ENCODE results near the gene PSMD8.
A peak's percentile ranks its signal among the peaks of the same experiment; 100 is the strongest.
"Not testable (repeated sequence)": the region's sequence is repeated elsewhere in the genome, so short reads cannot be mapped to it uniquely, and the experiment has no call there.

PSMD8 gene

DNA sequence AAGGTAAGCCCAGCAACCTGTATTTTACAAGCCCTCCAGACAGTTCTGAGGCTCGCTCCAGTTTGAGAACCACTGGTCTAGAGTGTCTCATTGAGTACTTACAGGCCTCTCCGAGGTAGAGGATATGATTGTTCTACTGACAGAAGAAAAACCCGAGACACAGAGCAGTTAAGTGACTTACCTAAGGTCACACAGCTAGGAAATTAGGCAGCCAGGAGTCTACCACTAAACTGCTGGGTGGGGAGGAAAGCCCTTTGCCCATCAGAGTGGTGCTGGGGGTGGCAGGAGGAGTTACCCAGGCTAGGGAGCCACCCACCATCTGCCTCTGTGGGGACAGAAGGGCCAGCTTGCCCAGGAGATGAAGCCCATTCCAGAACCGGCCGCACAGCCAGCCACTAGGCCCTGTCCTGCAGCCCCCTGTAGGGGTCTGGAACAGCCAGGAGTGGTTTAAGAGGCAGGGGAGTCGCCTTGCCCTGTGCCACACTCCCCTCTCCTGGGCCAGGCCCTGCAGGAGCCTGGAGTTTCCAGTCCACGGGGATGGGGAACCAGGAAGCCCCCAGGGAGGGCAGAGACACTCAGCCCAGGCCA, 50.9 kb downstream of the PSMD8 start:
- H3K36me3 Mint-ChIP-seq: no peaks in the 10 kb centered on the region
- H3K27ac Mint-ChIP-seq: no peak overlapping the region
- no peak overlapping the region for H3K4me3 Mint-ChIP-seq
- H3K27me3 Mint-ChIP-seq: peaks cover 6% of the 10 kb centered on the region
- H3K9me3 Mint-ChIP-seq (ENCODE audit: low read depth): no peaks in the 10 kb centered on the region
- peaks cover 21% of the 10 kb centered on the region for H3K4me1 Mint-ChIP-seq (ENCODE audit: low read depth)

GRCh38 chr19:38425810-38426466, 51.6 kb downstream of the PSMD8 start, which contains the start of gene RASGRP4:
Gene RASGRP4, minus strand, starts transcription at chr19:38426219. Its CDS starts 128 bp downstream, at chr19:38426091.
- H3K9me3 Mint-ChIP-seq (ENCODE audit: low read depth): no peaks in the 10 kb centered on the region
- H3K4me3 Mint-ChIP-seq: peak within 1 kb of the TSS; percentile 61
- H3K27me3 Mint-ChIP-seq: peaks cover 6% of the 10 kb centered on the region
- peaks cover 21% of the 10 kb centered on the region for H3K4me1 Mint-ChIP-seq (ENCODE audit: low read depth)
- peak within 1 kb of the TSS; percentile 46 for H3K27ac Mint-ChIP-seq
- H3K36me3 Mint-ChIP-seq: no peaks in the 10 kb centered on the region

GRCh38 chr19:38427035-38427677, 52.8 kb downstream of the PSMD8 start:
- not testable (repeated sequence) for H3K27ac Mint-ChIP-seq; H3K9me3 Mint-ChIP-seq (ENCODE audit: low read depth); H3K36me3 Mint-ChIP-seq; H3K4me3 Mint-ChIP-seq; H3K27me3 Mint-ChIP-seq
- H3K4me1 Mint-ChIP-seq (ENCODE audit: low read depth): peaks cover 21% of the 10 kb centered on the region

DNA sequence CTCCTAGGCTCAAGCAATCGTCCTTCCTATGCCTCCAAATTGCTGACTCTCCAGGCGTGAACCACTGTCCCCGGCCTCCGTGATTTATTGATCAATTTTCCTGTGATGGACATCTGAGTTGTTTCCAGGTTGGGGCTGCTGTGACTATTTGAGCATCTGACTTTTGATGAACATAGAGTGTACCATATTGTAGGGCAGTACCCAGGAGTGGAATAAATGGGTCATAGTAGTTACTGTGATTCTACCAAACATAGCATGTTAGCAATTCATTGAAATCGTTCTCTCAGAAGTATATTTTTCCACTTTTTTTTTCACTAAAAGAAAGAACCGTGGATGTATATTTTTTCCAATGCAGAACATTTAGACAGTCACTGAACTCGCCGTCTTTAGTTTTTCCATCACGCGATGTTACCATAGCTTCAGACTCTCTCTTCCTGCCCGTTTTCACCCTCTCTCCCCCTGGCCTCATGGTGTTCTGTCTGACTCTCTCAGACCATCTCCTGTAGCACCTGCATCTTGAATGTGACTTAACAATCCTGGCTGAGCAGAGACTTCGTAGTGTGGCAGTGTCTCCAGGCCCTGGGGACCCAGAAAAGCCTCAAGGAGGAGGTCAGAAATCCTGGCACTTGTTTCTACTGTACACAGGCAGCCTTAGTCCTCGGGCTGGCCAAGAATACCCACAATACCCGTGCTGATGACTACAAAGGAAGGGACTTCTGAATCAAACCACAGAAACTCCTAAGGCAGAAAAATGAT, 54.9 kb downstream of the PSMD8 start:
- Mint-ChIP-seq H3K36me3 (no peaks in the 10 kb centered on the region), H3K9me3 (ENCODE audit: low read depth) (no peaks in the 10 kb centered on the region), H3K4me3 (peak overlapping the region; percentile 42), H3K27ac (peak overlapping the region; percentile 93), H3K4me1 (ENCODE audit: low read depth) (peaks cover 23% of the 10 kb centered on the region), H3K27me3 (peaks cover 7% of the 10 kb centered on the region)

DNA sequence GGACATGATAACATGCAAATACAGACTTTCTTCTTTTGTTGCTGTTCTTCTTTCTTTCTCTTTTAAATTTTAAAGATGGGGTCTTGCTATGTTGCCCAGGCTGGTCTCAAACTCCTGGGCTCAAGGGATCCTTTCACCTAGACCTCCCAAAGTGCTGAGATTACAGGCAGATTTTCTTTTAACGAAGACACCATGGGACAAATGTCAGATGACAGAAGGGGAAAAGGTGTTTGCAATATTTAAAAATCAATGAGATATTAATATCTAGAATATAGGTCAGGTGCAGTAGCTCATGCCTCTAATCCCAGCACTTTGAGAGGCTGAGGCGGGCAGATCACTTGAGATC, 55.4 kb downstream of the PSMD8 start:
- Mint-ChIP-seq H3K27ac (peak overlapping the region; percentile 93), H3K4me3 (no peak overlapping the region), H3K9me3 (ENCODE audit: low read depth) (no peaks in the 10 kb centered on the region), H3K36me3 (no peaks in the 10 kb centered on the region), H3K4me1 (ENCODE audit: low read depth) (peaks cover 25% of the 10 kb centered on the region), H3K27me3 (peaks cover 8% of the 10 kb centered on the region)

- no peaks in the 10 kb centered on the region for H3K36me3 Mint-ChIP-seq
Measured at GRCh38 chr19:38430931-38431330, 56.6 kb downstream of the PSMD8 start.

DNA sequence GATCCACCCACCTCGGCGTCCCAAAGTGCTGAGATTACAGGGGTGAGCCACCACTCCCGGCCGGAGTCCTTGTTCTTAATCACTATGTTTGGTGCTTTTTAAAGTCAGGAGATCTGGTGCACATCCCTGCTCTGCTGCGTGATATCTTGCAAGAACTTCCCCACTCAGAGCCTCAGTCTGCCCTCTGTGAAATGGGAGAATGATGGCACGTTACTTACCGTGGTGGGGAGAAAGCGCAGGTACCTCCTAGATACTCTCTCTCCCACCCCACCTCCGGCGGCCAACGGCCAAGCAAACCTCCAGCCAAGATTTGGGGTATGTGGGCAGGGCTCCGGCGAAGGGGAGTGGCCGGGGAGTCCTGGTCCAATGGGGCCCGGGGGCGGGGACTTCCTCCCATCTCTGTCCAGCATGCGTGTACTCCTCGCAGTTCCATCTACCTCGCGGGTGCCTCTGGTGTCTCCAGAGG, 58.9 kb downstream of the PSMD8 start, which contains the start of gene RYR1:
Gene RYR1, plus strand, starts transcription at position 424 of the 466 bp plus-strand sequence. CDS start 139 bp downstream, outside the sequence.
- peaks cover 11% of the 10 kb centered on the region for H3K27me3 Mint-ChIP-seq
- H3K4me1 Mint-ChIP-seq (ENCODE audit: low read depth): peaks cover 13% of the 10 kb centered on the region
- no peaks in the 10 kb centered on the region for H3K36me3 Mint-ChIP-seq
- H3K27ac Mint-ChIP-seq: no peak within 1 kb of the TSS
- no peak within 1 kb of the TSS for H3K4me3 Mint-ChIP-seq
- no peaks in the 10 kb centered on the region for H3K9me3 Mint-ChIP-seq (ENCODE audit: low read depth)

More at GRCh38 chr19:38430931-38431330, 56.6 kb downstream of the PSMD8 start:
- H3K27me3 Mint-ChIP-seq: peaks cover 8% of the 10 kb centered on the region
- H3K27ac Mint-ChIP-seq: no peak overlapping the region
- H3K4me1 Mint-ChIP-seq (ENCODE audit: low read depth): peaks cover 22% of the 10 kb centered on the region
- no peaks in the 10 kb centered on the region for H3K9me3 Mint-ChIP-seq (ENCODE audit: low read depth)
- H3K4me3 Mint-ChIP-seq: no peak overlapping the region
